ENCODE results near the gene IHH.

Gene IHH

GRCh38 chr2:219060821-219061791 lies at the start of gene IHH:
Gene IHH (minus strand): TSS chr2:219060921. CDS start chr2:219060467, 454 bp downstream.
- DNase-seq: no peak

- DNase-seq: peak; percentile 20
Measured at GRCh38 chr2:219109471-219109870, 48.8 kb upstream of the IHH start.

GRCh38 chr2:219107758-219108157 lies 47.0 kb upstream of the IHH start:
- DNase-seq: no peak

GRCh38 chr2:219106251-219106650 lies 45.5 kb upstream of the IHH start:
- DNase-seq: no peak

- DNase-seq: peak; percentile 54
Measured at GRCh38 chr2:219104107-219105035, 43.6 kb upstream of the IHH start.

- DNase-seq: no peak
Measured at GRCh38 chr2:219099329-219099728, 38.6 kb upstream of the IHH start.

- DNase-seq: no peak
Measured at GRCh38 chr2:219095406-219095935, 34.8 kb upstream of the IHH start.

GRCh38 chr2:219094171-219094570 lies 33.5 kb upstream of the IHH start:
- no peak for DNase-seq

GRCh38 chr2:219090436-219091299 lies 29.9 kb upstream of the IHH start:
- DNase-seq: no peak

- no peak for DNase-seq
Measured at GRCh38 chr2:219089330-219089729, 28.6 kb upstream of the IHH start.

- DNase-seq: no peak
Measured at GRCh38 chr2:219087848-219088247, 27.1 kb upstream of the IHH start.

- no peak for DNase-seq
Measured at GRCh38 chr2:219087361-219087760, 26.6 kb upstream of the IHH start.

- DNase-seq: no peak
Measured at GRCh38 chr2:219086196-219086595, 25.5 kb upstream of the IHH start.

GRCh38 chr2:219084791-219085190 lies 24.1 kb upstream of the IHH start:
- no peak for DNase-seq

- no peak for DNase-seq
Measured at GRCh38 chr2:219082332-219082958, 21.7 kb upstream of the IHH start.

GRCh38 chr2:219081701-219082331 lies 21.1 kb upstream of the IHH start:
- DNase-seq: no peak

- no peak for DNase-seq
Measured at GRCh38 chr2:219081096-219081495, 20.4 kb upstream of the IHH start.

- no peak for DNase-seq
Measured at GRCh38 chr2:219079417-219079816, 18.7 kb upstream of the IHH start.

GRCh38 chr2:219078951-219079350 lies 18.2 kb upstream of the IHH start:
- no peak for DNase-seq

- DNase-seq: no peak
Measured at GRCh38 chr2:219078126-219078525, 17.4 kb upstream of the IHH start.

- no peak for DNase-seq
Measured at GRCh38 chr2:219076253-219076652, 15.5 kb upstream of the IHH start.
